Activated CD4-positive, alpha-beta memory T cell treated with anti-CD3 and anti-CD28 coated beads, Interleukin-2, amount 10 ng/mL, durations not matched to agents 7 days and 5 days (primary cell): ENCODE data around the gene RNF34. TPM values are rescaled to one million over a fixed set of nuclear protein-coding genes. Genes with fewer than 3 reads are reported as not detected.

Experiments used
- CTCF ChIA-PET: fragments of 350-600 bp; sonication (Branson Sonifier 250); formaldehyde crosslinking; loops from one replicate; lab custom pipeline; 2021; ENCODE audit warnings: antibody characterized with exemption, inconsistent platforms; lab: Charles Lee
- POLR2A ChIA-PET: fragments of 350-600 bp; sonication (Branson Sonifier 250); formaldehyde crosslinking; loops from one replicate; lab custom pipeline; 2021; ENCODE audit warnings: antibody characterized with exemption; lab: Charles Lee
- DNase-seq: peaks from one replicate; pipeline ENCODE4 v3.0.0-alpha.2; 2020
- H3K27ac Mint-ChIP-seq: one replicate; pipeline ENCODE4 v1.8.0; 2021; ENCODE audit warnings: mild to moderate bottlenecking, mixed read lengths
- H3K27me3 Mint-ChIP-seq: one replicate; pipeline ENCODE4 v1.8.0; 2021; ENCODE audit warnings: mixed read lengths
- H3K36me3 Mint-ChIP-seq: one replicate; pipeline ENCODE4 v1.8.0; 2021; ENCODE audit warnings: low read depth, mixed read lengths
- H3K4me1 Mint-ChIP-seq: one replicate; pipeline ENCODE4 v1.8.0; 2021; ENCODE audit warnings: mixed read lengths
- H3K4me3 Mint-ChIP-seq: one replicate; pipeline ENCODE4 v1.8.0; 2021; ENCODE audit warnings: mild to moderate bottlenecking, mixed read lengths
- H3K9me3 Mint-ChIP-seq: one replicate; pipeline ENCODE4 v1.8.0; 2021; ENCODE audit warnings: mixed read lengths
- total RNA-seq, 2 experiments: library from RNA; stranded (reverse); gene quantifications; one replicate each; pipeline ENCODE4 v1.2.3, GENCODE V29; 2021

RNF34 gene
- total RNA-seq, 2 experiments from 2014 or later: 88.2 to 90.1 TPM

- ChIA-PET CTCF (interaction anchor here (0.6 to 4.7 kb wide), 7 partner anchors 10 to 107 kb away, joined by 3 to 63 read pairs (median 9); no protein-coding TSS in a partner anchor), POLR2A (interaction anchor here (0.7 to 1.7 kb wide), 2 partner anchors 17 to 42 kb away, joined by 3 to 6 read pairs; partner anchors contain the start of gene RNF34)
- Mint-ChIP-seq H3K27me3 (no peaks in the 10 kb centered on the region), H3K4me3 (no peak overlapping the region), H3K36me3 (peaks cover 58% of the 10 kb centered on the region), H3K27ac (no peak overlapping the region), H3K9me3 (peaks cover 6% of the 10 kb centered on the region), H3K4me1 (peaks cover 2% of the 10 kb centered on the region)
- no peak for DNase-seq
These were observed 41.6 kb downstream of the RNF34 start for GRCh38 chr12:121441555-121441954.

- no peak overlapping the region for H3K27ac Mint-ChIP-seq
- DNase-seq: no peak
- ChIA-PET POLR2A (interaction anchor here (0.9 to 1.7 kb wide), 6 partner anchors 9 to 102 kb away, joined by 3 to 7 read pairs (median 6); partner anchors contain the start of genes ANAPC5 and RNF34), CTCF (interaction anchor here (0.6 to 4.7 kb wide), 25 partner anchors 9 to 382 kb away, joined by 3 to 63 read pairs (median 4); partner anchors contain the start of gene ANAPC5)
- no peaks in the 10 kb centered on the region for H3K9me3 Mint-ChIP-seq
- H3K4me3 Mint-ChIP-seq: no peak overlapping the region
- H3K27me3 Mint-ChIP-seq: no peaks in the 10 kb centered on the region
- H3K4me1 Mint-ChIP-seq: peaks cover 2% of the 10 kb centered on the region
- H3K36me3 Mint-ChIP-seq: peaks cover 50% of the 10 kb centered on the region
These were observed 42.4 kb downstream of the RNF34 start for GRCh38 chr12:121442028-121442948.

GRCh38 chr12:121443193-121443870, 43.4 kb downstream of the RNF34 start:
- ChIA-PET POLR2A (interaction anchor here (0.9 to 1.7 kb wide), 7 partner anchors 10 to 103 kb away, joined by 3 to 7 read pairs (median 6); partner anchors contain the start of genes ANAPC5 and RNF34), CTCF (interaction anchor here (0.6 to 4.7 kb wide), 29 partner anchors 8 to 623 kb away, joined by 3 to 63 read pairs (median 4); partner anchors contain the start of gene ANAPC5)
- peak; percentile 67 for DNase-seq
- Mint-ChIP-seq H3K4me1 (peaks cover 2% of the 10 kb centered on the region), H3K4me3 (no peak overlapping the region), H3K9me3 (no peaks in the 10 kb centered on the region), H3K27me3 (no peaks in the 10 kb centered on the region), H3K36me3 (peaks cover 40% of the 10 kb centered on the region), H3K27ac (no peak overlapping the region)

GRCh38 chr12:121443911-121444841, 44.3 kb downstream of the RNF34 start:
- DNase-seq: no peak
- Mint-ChIP-seq H3K4me3 (no peak overlapping the region), H3K4me1 (peaks cover 2% of the 10 kb centered on the region), H3K36me3 (peaks cover 35% of the 10 kb centered on the region), H3K9me3 (no peaks in the 10 kb centered on the region), H3K27me3 (no peaks in the 10 kb centered on the region), H3K27ac (no peak overlapping the region)
- ChIA-PET POLR2A (interaction anchor here (1.3 to 1.5 kb wide), 2 partner anchors 43 to 93 kb away, joined by 7 read pairs; partner anchors contain the start of gene ANAPC5), CTCF (interaction anchor here (0.5 to 4.7 kb wide), 22 partner anchors 7 to 694 kb away, joined by 3 to 63 read pairs (median 4); partner anchors contain the start of gene ANAPC5)

- Mint-ChIP-seq H3K9me3 (no peaks in the 10 kb centered on the region), H3K27ac (no peak overlapping the region), H3K4me1 (peaks cover 4% of the 10 kb centered on the region), H3K4me3 (no peak overlapping the region), H3K36me3 (peaks cover 33% of the 10 kb centered on the region), H3K27me3 (no peaks in the 10 kb centered on the region)
- POLR2A ChIA-PET: no interaction called here
- DNase-seq: no peak
- CTCF ChIA-PET: interaction anchor here (0.5 to 4.7 kb wide), 4 partner anchors 10 to 694 kb away, joined by 3 to 63 read pairs (median 4); no protein-coding TSS in a partner anchor
These were observed 44.9 kb downstream of the RNF34 start for GRCh38 chr12:121444842-121445202.

GRCh38 chr12:121446750-121447149, 46.8 kb downstream of the RNF34 start:
- POLR2A ChIA-PET: interaction anchor here (0.7 kb wide), 1 partner anchor 9 kb away, joined by 3 read pairs; no protein-coding TSS in a partner anchor
- CTCF ChIA-PET: interaction anchor here (0.6 to 1.1 kb wide), 3 partner anchors 21 to 170 kb away, joined by 3 read pairs; no protein-coding TSS in a partner anchor
- no peaks in the 10 kb centered on the region for H3K9me3 Mint-ChIP-seq
- no peaks in the 10 kb centered on the region for H3K27me3 Mint-ChIP-seq
- no peak for DNase-seq
- H3K4me3 Mint-ChIP-seq: no peak overlapping the region
- peaks cover 7% of the 10 kb centered on the region for H3K4me1 Mint-ChIP-seq
- H3K36me3 Mint-ChIP-seq: peaks cover 23% of the 10 kb centered on the region
- H3K27ac Mint-ChIP-seq: no peak overlapping the region

- Mint-ChIP-seq H3K4me3 (no peak overlapping the region), H3K36me3 (peaks cover 22% of the 10 kb centered on the region), H3K27ac (no peak overlapping the region), H3K9me3 (no peaks in the 10 kb centered on the region), H3K4me1 (peaks cover 12% of the 10 kb centered on the region), H3K27me3 (no peaks in the 10 kb centered on the region)
- CTCF ChIA-PET: interaction anchor here (0.7 kb wide), 1 partner anchor 74 kb away, joined by 3 read pairs; no protein-coding TSS in a partner anchor
- no peak for DNase-seq
- POLR2A ChIA-PET: interaction anchor here (1.2 kb wide), 1 partner anchor 49 kb away, joined by 3 read pairs; the partner anchor contains the start of gene RNF34
These were observed 48.9 kb downstream of the RNF34 start for GRCh38 chr12:121448771-121449315.

- Mint-ChIP-seq H3K4me1 (peaks cover 17% of the 10 kb centered on the region), H3K9me3 (no peaks in the 10 kb centered on the region), H3K27ac (peak overlapping the region; percentile 23), H3K36me3 (peaks cover 16% of the 10 kb centered on the region), H3K27me3 (no peaks in the 10 kb centered on the region), H3K4me3 (no peak overlapping the region)
- CTCF ChIA-PET: interaction anchor here (1.0 to 1.1 kb wide), 2 partner anchors 9 to 112 kb away, joined by 3 to 4 read pairs; no protein-coding TSS in a partner anchor
- POLR2A ChIA-PET: no interaction called here
- no peak for DNase-seq
These were observed 52.0 kb downstream of the RNF34 start for GRCh38 chr12:121451961-121452339.

GRCh38 chr12:121452340-121452984, 52.5 kb downstream of the RNF34 start:
- H3K9me3 Mint-ChIP-seq: no peaks in the 10 kb centered on the region
- no peak overlapping the region for H3K27ac Mint-ChIP-seq
- no peak overlapping the region for H3K4me3 Mint-ChIP-seq
- no peaks in the 10 kb centered on the region for H3K27me3 Mint-ChIP-seq
- peaks cover 18% of the 10 kb centered on the region for H3K4me1 Mint-ChIP-seq
- ChIA-PET POLR2A (no interaction called here), CTCF (no interaction called here)
- DNase-seq: no peak
- peaks cover 18% of the 10 kb centered on the region for H3K36me3 Mint-ChIP-seq

- Mint-ChIP-seq H3K36me3 (peaks cover 20% of the 10 kb centered on the region), H3K4me1 (peaks cover 21% of the 10 kb centered on the region), H3K9me3 (no peaks in the 10 kb centered on the region), H3K27ac (no peak overlapping the region), H3K4me3 (no peak overlapping the region), H3K27me3 (no peaks in the 10 kb centered on the region)
- POLR2A ChIA-PET: no interaction called here
- DNase-seq: no peak
- CTCF ChIA-PET: no interaction called here
These were observed 53.1 kb downstream of the RNF34 start for GRCh38 chr12:121452985-121453360.

- no peak for DNase-seq
- peaks cover 21% of the 10 kb centered on the region for H3K4me1 Mint-ChIP-seq
- H3K27ac Mint-ChIP-seq: no peak overlapping the region
- peaks cover 23% of the 10 kb centered on the region for H3K36me3 Mint-ChIP-seq
- H3K27me3 Mint-ChIP-seq: no peaks in the 10 kb centered on the region
- H3K4me3 Mint-ChIP-seq: no peak overlapping the region
- CTCF ChIA-PET: no interaction called here
- no peaks in the 10 kb centered on the region for H3K9me3 Mint-ChIP-seq
- POLR2A ChIA-PET: no interaction called here
These were observed 53.7 kb downstream of the RNF34 start for GRCh38 chr12:121453629-121454028.
